Testis (tissue), 2 donors: ENCODE data around the gene CGNL1.

ENCODE experiments used
- POLR2A ChIP-seq: fragments of 450-650 bp; IDR thresholded peaks from one replicate; pipeline ENCODE4 v1.6.1; 2017; ENCODE audit warnings: antibody characterized with exemption, mild to moderate bottlenecking, moderate library complexity
- TF ChIP-seq, protein P1 (sequence below), 3 experiments: fragments of 450-650 bp in 2 of 3; fragments of 200-600 bp in 1 of 3; sonication (generic) in 1 of 3; IDR thresholded peaks; one replicate each; pipeline ENCODE4 v1.5.1; 2016 to 2019; ENCODE audit warnings: antibody characterized with exemption in 3 of 3, mild to moderate bottlenecking in 2 of 3, moderate library complexity in 1 of 3

GRCh38 chr15:57534281-57534680 lies 158.0 kb downstream of the CGNL1 start:
- TF ChIP-seq, protein P1, sequence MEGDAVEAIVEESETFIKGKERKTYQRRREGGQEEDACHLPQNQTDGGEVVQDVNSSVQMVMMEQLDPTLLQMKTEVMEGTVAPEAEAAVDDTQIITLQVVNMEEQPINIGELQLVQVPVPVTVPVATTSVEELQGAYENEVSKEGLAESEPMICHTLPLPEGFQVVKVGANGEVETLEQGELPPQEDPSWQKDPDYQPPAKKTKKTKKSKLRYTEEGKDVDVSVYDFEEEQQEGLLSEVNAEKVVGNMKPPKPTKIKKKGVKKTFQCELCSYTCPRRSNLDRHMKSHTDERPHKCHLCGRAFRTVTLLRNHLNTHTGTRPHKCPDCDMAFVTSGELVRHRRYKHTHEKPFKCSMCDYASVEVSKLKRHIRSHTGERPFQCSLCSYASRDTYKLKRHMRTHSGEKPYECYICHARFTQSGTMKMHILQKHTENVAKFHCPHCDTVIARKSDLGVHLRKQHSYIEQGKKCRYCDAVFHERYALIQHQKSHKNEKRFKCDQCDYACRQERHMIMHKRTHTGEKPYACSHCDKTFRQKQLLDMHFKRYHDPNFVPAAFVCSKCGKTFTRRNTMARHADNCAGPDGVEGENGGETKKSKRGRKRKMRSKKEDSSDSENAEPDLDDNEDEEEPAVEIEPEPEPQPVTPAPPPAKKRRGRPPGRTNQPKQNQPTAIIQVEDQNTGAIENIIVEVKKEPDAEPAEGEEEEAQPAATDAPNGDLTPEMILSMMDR (IDR thresholded peaks at IDR 0.05), result no peak
- no peak for TF ChIP-seq POLR2A
